GM08714 (cell line): ENCODE results near the gene SURF1.

Source experiments
- H3K4me3 ChIP-seq: fragments of 200-500 bp; sonication (Bioruptor generic); 2 replicates; pipeline ENCODE4 v1.5.1; 2014; ENCODE audit warnings: mild to moderate bottlenecking, low read length, inconsistent platforms
- ZNF274 ChIP-seq: IDR thresholded peaks from 2 replicates; pipeline ENCODE4 v1.6.1; 2012; ENCODE audit warnings: mild to moderate bottlenecking, low read depth, low read length

Gene SURF1

DNA sequence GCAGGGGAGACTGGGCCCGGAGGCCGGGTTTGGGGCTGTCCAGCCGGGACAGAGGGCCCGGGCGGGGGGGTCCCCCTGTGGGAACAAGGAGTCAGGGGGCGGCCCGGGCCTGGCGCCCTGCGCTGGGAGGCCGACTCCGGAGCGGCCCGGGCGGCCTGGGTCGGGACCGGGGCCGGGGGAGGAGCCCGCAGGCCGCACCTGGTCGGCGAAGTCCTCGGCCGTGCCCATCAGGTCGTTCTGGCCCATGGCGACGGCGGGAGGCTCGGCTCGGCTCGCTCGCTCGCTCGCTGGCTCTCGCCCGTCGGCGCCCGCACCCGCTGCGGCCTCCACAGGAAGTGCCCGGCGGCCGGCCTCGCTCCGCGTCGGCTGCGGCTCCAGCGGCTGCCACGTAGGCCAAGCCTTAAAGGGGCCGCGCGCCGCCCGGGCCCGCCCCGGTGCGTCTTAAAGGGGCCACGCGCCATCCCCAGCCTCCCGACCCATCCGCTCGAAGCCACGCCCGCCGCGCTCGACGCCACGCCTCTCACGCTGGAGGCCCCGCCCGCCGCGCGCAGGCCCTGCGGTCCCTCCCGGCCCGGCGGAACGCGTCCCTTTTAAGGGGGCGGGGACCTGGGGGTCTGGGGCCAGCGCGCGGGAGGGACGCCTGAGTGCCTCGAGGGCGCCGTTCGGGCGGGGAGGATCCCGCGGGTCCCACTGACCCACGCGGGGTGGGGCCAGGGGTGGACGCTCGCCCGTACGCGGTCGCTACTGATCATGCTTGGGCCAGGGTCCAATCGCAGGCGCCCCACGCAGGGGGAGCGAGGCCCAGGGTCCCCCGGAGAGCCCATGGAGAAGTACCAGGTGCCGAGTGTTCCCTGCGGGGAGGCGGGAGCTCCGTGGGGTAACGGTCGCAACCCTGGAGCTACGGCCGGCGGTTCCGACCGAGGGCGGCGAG, 19.7 kb upstream of the SURF1 start, which contains the start of the genes STKLD1 and SURF4:
Gene STKLD1 (plus strand): TSS at position 643 of the 931 bp plus-strand sequence. CDS start 108 bp downstream, at position 751.
Gene SURF4 (minus strand): TSS at position 337 of the 931 bp plus-strand sequence. CDS start 91 bp downstream, at position 246.
- no peak for TF ChIP-seq ZNF274

DNA sequence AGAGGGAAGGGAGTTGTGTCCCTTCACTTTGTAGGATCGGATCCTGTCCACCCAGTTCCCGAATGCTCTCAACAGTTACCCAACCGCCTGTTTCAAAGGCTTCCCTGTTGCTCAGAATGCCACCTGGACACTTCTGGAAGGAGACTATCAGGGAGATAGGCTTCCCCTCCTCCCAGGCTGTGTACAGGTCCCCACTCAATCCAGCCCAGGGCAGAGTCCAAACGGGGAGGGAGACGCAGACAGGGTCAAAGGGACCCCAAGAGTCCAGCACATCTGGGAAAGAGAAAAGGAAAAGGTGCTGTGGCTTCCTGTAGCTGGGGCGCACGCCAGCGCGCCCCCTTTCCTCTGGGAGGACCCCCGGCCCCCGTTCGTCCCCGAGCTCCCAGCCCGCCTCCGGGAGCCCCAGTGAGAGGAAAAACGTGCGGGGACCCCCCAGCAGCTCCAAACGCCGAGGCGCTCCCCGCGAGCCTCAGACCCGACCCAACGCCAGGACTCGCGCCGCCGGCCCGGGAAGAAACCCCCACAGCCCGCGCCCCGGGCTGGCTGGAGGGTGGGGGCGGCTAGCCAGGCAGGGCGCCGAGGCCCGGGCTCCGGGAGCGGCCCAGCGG, 18.9 kb upstream of the SURF1 start:
- peak overlapping the region; percentile 91 for H3K4me3 ChIP-seq
- no peak for TF ChIP-seq ZNF274

More for the DNA sequence above, 19.7 kb upstream of the SURF1 start, which contains the start of the genes STKLD1 and SURF4:
- peak within 1 kb of the TSS; percentile 91 for H3K4me3 ChIP-seq

GRCh38 chr9:133374612-133375115, 18.4 kb upstream of the SURF1 start:
- H3K4me3 ChIP-seq, result peak overlapping the region; percentile 91
- TF ChIP-seq ZNF274, result no peak

- no peak overlapping the region for H3K4me3 ChIP-seq
- TF ChIP-seq ZNF274, result no peak
These were observed 15.9 kb upstream of the SURF1 start for GRCh38 chr9:133372144-133372543.

DNA sequence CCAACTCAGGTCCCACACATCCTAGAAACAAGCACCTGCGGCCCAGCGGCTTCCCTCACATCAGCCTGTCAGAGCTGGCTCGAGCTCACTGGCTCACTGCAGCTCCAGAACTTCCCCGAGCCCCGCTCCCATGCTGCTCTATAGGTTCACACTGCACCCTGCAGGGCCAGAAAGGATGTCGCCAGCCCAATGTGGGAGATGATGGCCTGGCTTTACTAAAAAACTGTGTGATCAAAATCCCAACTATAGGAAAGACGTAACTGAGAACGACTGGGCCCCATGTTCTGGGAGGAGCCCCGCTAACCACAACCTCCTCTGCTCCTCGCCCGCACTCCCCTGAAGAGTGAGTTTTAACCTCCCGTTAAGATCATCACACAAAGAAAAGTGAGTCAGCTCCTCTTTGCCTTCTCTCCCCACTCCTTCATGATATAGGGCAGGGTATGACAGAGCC, 15.0 kb upstream of the SURF1 start:
- no peak for TF ChIP-seq ZNF274
- no peak overlapping the region; the same call in 1 of the 2 replicates for H3K4me3 ChIP-seq

GRCh38 chr9:133370685-133371084, 14.4 kb upstream of the SURF1 start:
- no peak for TF ChIP-seq ZNF274
- H3K4me3 ChIP-seq, result no peak overlapping the region; the same call in 1 of the 2 replicates

GRCh38 chr9:133369933-133370332, 13.6 kb upstream of the SURF1 start:
- H3K4me3 ChIP-seq, result no peak overlapping the region
- TF ChIP-seq ZNF274, result no peak

GRCh38 chr9:133369422-133369821, 13.1 kb upstream of the SURF1 start:
- no peak overlapping the region for H3K4me3 ChIP-seq
- TF ChIP-seq ZNF274, result no peak

DNA sequence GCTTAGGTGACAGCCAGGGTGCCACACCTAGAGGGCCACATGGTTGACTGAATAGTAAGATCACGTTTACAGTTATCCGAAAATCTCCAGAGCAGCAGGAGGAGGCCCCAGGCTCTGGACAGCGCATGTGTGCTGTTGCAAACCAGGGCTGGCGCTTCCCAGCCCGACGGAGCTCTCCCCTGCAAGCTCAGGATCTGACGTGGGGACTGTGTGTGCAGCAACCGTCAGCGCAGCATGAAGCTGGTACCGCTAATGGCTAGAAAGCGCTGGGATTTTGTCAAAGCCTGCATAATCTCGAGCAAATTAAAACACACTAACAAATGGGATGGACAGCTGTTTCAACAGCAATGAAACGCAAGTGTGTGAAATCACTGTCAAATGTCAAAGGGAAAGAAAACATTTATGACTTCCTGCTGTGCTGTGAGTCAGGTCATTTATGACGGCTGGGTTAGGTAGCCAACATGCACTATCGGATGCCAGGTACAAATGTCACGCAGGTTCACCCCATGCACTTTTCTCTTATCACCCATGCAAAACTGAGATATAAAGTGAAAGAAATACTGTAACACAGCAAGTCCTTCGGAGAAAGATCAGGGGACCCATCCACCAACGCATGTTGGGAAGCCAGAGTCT, 12.1 kb upstream of the SURF1 start:
- H3K4me3 ChIP-seq, result no peak overlapping the region
- TF ChIP-seq ZNF274, result no peak

DNA sequence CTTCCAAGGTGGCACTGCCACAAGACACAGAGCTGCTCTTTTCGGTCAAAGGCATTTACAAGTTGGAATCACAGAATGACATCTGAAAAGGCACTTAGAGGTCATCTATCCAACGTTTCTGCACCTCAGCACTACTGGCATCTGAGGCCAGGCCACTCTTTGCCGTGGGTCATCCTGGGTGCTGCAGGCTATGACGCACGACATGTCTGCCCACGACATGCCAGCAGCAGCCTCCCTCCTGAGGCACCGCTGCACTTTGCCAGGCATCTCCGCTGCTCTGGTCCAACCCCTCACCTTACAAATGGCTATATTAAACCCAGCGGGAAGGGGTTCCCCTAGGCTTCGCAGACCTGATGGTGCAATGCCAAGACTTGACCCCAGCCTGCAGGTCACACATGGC, 11.5 kb upstream of the SURF1 start:
- no peak for TF ChIP-seq ZNF274

DNA sequence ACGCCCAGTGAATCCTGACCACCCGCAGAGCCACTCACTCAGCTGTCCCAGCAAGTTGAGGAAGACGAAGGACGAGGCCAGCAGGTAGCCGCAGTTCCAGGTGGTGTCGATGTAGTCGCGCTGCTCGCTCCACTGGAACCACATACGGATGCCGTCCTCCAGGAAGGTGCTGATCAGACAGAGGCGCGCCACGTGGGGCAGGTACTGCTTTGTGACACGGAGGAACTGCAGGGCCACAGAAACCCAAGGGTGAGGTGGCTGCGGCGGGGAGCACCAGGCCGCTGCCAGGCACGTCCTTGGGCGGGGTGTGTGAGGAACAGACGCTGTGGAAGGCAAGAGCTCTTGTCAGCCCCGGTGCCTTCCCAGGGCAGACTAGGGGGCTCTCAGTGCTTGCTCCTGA, 10.9 kb upstream of the SURF1 start:
- H3K4me3 ChIP-seq, result no peak overlapping the region
- TF ChIP-seq ZNF274, result no peak

More for the DNA sequence above, 11.5 kb upstream of the SURF1 start:
- H3K4me3 ChIP-seq, result no peak overlapping the region

DNA sequence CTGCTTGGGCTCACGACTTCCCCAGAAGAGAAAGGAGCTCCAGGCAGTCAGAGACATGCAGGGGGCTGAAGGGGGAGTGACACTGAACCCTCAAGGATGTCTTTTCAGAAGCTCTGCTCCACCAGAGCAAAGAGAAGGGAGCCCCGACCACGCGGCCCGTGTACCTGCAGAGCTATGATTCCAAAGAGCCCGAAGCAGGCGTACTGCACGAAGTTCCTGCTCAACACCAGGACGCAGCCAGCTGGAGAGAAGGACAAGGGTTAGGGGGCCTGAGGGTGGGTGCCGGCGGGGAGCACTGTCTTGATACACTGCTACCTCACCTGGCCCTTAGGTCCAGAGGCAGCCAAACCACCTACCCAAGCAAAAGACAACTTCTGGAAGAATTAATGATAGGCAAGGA, 10.1 kb upstream of the SURF1 start:
- H3K4me3 ChIP-seq, result no peak overlapping the region
- TF ChIP-seq ZNF274, result no peak

DNA sequence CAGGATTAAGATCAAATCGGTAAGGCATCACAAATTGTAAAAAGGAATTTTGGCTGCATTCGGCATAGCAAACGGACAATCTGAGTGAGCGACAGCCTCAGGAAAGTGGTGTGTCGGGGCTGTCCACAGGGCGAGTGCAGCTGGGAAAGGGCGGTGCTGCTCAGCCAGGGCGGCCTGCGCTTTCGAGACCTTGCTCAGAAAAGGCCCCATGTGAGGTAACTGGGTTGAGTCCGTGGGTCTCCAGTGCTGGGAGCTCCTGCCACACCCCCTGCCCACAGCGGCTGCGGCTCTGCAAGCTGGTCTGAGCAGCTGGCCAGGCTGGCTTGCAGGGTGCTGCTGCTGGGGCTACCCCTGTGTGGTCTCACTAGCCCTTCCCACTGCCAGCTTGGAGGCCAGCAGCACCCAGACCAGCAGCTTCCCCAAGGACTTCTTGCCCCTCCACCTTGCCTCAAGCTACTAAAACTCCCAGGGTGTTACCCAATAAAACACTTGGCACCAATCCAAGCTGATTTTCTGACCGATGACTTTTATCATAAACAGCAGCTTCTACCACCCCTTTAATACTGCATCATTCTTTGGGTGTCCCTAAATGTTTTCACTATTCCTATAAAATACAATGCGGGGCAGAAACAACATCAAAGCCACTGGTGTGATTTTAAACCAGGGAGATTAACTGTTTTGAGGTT, 6.2 kb upstream of the SURF1 start:
- no peak overlapping the region for H3K4me3 ChIP-seq
- no peak for TF ChIP-seq ZNF274

DNA sequence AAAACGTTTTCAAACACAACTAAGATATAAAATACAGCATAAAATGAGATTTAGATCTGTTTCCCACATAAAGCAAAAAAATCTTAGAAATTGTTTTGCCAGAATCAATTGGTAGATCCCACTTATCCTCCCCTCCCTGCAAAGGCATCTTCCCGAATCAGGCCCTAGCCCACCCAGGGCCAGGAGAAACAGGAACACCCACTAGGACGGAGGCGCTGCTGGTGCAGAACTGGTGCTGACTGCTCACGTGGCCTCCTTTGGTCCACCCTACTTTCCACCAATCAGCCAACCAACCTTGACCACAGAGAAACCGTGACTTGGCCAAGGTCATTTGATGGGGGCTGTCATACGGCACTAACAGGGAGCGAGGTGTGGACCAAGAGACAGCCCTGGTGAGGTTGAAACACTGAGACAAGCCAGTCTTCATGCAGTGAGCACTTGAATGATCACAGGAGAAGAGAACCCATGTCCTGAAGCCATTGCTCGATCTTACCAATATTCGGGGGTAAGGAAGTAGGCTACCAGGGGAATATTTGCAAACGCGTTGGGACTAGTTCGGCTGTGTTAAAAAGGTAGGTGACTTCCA, 5.3 kb upstream of the SURF1 start:
- TF ChIP-seq ZNF274, result no peak
- no peak overlapping the region for H3K4me3 ChIP-seq
